Mucosa of rectum (tissue), 2 donors: ENCODE measurements around the gene PRXL2A.

Experiments
- H3K27ac ChIP-seq, 2 donors: one replicate each; pipeline ENCODE4 v1.7.0; 2013; ENCODE audit warnings: inconsistent platforms in 2 of 2, low read depth in 2 of 2, low read length in 2 of 2
- H3K27me3 ChIP-seq, 2 donors: one replicate each; pipeline ENCODE4 v1.7.0; 2013; ENCODE audit warnings: low read length in 2 of 2; ENCODE audit not compliant: control insufficient read depth in 2 of 2, insufficient read depth in 2 of 2
- H3K36me3 ChIP-seq, 2 donors: one replicate each; pipeline ENCODE4 v1.7.0; 2013; ENCODE audit warnings: low read length in 2 of 2; ENCODE audit not compliant: control insufficient read depth in 2 of 2, insufficient read depth in 2 of 2
- H3K4me1 ChIP-seq, 2 donors: one replicate each; pipeline ENCODE4 v1.7.0; 2013; ENCODE audit warnings: low read length in 2 of 2, mild to moderate bottlenecking in 1 of 2; ENCODE audit not compliant: control insufficient read depth in 2 of 2, insufficient read depth in 2 of 2
- H3K4me3 ChIP-seq, 2 donors: one replicate each; pipeline ENCODE4 v1.7.0; 2013; ENCODE audit warnings: low read length in 2 of 2
- H3K9ac ChIP-seq, 2 donors: one replicate each; pipeline ENCODE4 v1.7.0; 2013; ENCODE audit warnings: low read length in 2 of 2, low read depth in 1 of 2, mild to moderate bottlenecking in 1 of 2
- H3K9me3 ChIP-seq, 2 donors: one replicate each; pipeline ENCODE4 v1.7.0; 2013; ENCODE audit warnings: low read length in 2 of 2; ENCODE audit not compliant: control insufficient read depth in 2 of 2
- donor health status: healthy.
- donor health status: Normal muscosa, but diverticular disease.

PRXL2A gene

DNA sequence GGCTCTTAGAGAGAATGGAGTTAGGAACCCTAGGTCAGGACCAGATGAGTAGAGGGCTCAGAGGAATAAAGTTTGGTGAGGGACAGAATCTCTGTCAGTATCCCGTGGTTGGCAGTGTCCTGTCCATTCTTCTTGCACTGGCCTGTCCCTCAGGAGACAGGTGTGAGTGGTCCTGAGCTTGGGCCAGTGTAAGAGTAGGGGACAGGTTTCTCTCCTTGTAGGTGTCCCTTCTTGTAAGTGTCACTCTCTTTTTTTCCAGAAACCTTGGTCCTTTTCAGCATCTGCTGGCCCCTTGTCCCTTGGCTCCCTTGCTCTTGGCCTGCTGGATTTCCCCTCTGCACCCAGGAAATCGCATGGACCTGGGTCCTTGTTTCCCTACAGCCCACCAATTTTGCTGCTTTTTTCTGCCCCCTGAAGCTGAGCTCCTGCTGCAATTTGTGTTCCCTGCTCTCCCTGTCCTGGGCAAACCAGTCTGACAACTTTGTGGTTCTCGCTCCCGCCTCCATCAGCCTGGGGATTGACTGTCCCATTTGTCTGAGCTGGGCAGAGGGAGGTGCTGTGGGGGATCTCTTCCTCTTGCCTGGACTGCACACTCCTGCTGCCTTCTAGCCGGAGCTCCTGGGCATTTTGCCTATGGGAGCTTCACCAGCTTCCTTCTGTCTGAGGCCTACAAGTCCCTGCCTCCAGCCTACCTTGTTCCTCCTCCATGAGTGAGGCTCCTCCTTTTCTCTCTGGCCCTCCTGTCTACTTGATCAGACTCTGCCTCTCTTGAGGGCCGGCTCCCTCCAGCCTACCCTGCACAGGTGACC, 52.3 kb downstream of the PRXL2A start:
- no peaks in the 10 kb centered on the region for H3K36me3 ChIP-seq
- H3K4me1 ChIP-seq = peaks cover 88 to 93% of the 10 kb centered on the region in 2 donors
- no peaks in the 10 kb centered on the region for H3K27me3 ChIP-seq
- peak overlapping the region; percentile 55 to 69 for H3K9ac ChIP-seq
- peak overlapping the region; percentile 73 to 89 for H3K27ac ChIP-seq
- no peaks in the 10 kb centered on the region for H3K9me3 ChIP-seq
- peak overlapping the region; percentile 0 to 10 for H3K4me3 ChIP-seq

DNA sequence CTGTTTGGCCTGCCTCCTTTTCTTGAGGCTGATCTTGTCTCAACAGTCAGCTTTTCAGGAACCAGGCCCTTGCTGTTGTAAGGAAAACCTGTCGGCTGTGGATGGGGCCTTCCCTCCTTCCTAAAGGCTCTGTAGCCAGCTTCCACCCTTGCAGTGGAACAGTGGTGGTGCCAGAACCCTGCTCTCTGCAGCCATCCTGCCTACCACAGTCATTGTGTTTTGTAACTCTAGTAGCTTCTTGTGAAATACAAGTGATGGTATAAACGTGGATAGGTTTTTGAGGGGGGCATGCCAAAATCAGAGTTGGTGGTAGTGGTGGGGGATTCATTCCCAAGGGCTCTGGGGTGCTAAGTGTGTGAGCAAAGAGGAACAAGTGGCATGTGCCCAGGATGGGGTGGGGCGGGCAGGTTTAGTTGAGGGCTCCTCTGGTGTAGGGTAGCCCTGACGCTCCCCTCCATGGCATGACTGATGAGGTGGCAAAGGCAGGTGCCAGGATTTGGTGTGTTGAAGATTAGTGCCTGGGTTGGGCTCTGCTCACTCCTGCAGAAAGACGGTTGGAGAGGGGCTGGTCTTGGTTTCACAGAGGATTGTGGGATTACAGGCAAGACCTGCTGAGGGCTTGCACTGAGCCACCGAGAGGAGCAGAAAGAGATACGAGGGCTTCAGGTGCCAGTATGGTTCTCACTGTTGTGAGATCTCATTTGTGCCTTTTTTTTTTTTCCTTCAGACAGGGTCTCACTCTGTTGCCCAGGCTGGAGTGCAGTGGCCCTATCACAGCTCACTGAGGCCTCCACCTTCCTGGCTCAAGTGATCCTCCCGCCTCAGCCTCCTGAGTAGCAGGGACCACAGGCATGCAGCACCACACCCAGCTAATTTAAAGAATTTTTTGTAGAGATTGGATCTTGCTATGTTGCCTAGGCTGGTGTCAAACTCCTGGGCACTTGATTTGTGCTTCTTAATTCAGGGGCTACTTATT, 53.1 kb downstream of the PRXL2A start:
- Histone ChIP-seq H3K27ac (peak overlapping the region; percentile 73 to 89), H3K9me3 (no peaks in the 10 kb centered on the region), H3K4me1 (peaks cover 79 to 89% of the 10 kb centered on the region in 2 donors), H3K27me3 (no peaks in the 10 kb centered on the region), H3K4me3 (peak overlapping the region in 1 of 2 donors; percentile 10), H3K9ac (peak overlapping the region; percentile 47 to 55), H3K36me3 (no peaks in the 10 kb centered on the region)

DNA sequence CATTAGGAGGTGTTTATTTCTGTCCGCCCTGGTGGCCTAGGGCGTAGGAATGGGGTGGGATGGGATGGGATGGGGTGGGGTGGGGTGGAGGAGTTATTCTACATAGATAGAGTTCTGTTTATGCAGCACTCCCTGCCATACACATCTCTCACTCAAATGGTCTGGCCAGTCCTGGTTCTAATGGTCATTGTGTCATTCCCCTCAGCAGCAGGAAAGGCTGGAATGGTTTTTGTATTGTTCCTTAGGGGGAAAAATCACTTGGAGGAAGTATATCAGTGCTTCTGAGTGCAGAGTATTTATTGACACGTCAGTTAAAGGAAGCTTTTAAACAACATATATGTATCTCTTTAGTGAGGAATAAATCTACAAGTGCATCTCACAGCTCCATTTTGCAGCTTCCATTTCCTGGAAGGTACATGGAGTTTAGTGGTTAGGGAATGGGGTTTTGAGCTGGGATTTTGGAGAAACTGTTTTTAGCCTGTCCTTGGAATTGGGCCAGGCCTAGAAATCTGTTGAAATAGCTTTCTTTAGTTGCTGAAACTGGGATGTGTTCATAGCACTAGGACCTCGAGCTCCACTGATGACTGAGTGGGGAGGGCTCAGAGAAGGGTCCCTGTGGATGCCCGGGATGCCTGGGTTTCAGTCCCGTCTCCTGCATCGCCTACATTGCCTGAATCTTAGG, 54.1 kb downstream of the PRXL2A start:
- Histone ChIP-seq H3K27me3 (no peaks in the 10 kb centered on the region), H3K27ac (peak overlapping the region; percentile 73 to 89), H3K9me3 (no peaks in the 10 kb centered on the region), H3K36me3 (no peaks in the 10 kb centered on the region), H3K4me1 (peaks cover 80 to 94% of the 10 kb centered on the region in 2 donors), H3K9ac (peak overlapping the region in 1 of 2 donors; percentile 29), H3K4me3 (no peak overlapping the region)

DNA sequence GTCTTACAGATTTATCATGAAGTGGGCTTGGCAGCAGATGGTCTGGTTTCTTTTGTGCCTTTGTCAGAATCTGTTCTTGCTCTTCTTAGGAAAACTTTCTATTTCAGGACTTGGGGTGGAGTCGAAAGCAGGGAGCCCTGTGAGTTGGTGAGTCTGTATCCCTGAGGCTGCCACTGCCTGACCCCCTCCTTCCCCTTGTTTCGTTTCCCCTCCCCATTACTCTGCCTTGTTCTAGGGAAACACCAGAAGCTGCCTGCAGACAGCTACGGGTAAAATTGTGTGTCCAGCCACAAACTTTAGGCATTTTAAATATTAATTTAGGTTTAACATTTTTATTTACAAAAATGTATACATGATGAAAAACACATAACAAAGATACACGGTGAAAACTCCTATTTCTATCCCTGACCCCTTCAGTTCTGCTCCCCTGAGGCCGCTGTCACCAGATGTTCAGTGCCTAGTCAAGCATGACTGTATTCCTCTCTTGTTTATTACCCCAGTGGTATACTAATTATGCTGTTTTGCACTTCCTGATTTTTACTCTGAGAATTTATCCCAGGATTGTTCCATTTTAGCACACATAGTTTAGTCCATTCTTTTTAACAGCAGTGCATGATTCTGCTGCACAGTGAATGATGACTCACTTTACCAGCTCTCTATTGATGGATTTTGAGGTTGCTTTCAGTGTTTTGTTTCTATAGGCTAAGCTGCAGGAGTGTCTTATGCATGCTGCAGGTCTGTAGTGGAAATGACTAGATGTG, 54.8 kb downstream of the PRXL2A start:
- Histone ChIP-seq H3K4me1 (peaks cover 77 to 92% of the 10 kb centered on the region in 2 donors), H3K4me3 (no peak overlapping the region), H3K9me3 (no peaks in the 10 kb centered on the region), H3K9ac (peak overlapping the region; percentile 29 to 42), H3K27ac (peak overlapping the region; percentile 73 to 89), H3K36me3 (no peaks in the 10 kb centered on the region), H3K27me3 (no peaks in the 10 kb centered on the region)

DNA sequence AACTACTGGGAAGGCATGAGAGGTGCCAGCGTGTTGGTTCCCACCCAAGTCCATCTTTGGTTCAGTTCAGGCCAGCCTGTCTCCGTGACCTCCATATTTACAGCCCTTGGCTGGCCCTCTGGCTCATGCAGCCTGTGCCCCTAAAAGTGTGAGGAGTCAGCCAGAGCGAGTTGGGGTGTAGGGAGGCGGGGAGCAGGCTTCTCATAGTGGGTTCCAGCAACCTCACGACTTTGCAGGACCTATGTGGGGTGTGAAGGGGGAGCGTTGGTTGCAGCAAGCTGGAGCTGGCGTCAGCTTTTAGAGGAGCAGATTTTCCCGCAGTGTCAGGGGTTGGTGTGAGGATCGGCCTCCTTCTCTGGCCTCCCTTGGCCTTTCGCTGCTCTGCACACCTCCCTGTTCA, 55.5 kb downstream of the PRXL2A start:
- H3K4me3 ChIP-seq = no peak overlapping the region
- peak overlapping the region in 1 of 2 donors; percentile 61 for H3K27ac ChIP-seq
- no peaks in the 10 kb centered on the region for H3K9me3 ChIP-seq
- H3K9ac ChIP-seq = no peak overlapping the region
- peaks cover 79 to 92% of the 10 kb centered on the region in 2 donors for H3K4me1 ChIP-seq
- no peaks in the 10 kb centered on the region for H3K36me3 ChIP-seq
- no peaks in the 10 kb centered on the region for H3K27me3 ChIP-seq

DNA sequence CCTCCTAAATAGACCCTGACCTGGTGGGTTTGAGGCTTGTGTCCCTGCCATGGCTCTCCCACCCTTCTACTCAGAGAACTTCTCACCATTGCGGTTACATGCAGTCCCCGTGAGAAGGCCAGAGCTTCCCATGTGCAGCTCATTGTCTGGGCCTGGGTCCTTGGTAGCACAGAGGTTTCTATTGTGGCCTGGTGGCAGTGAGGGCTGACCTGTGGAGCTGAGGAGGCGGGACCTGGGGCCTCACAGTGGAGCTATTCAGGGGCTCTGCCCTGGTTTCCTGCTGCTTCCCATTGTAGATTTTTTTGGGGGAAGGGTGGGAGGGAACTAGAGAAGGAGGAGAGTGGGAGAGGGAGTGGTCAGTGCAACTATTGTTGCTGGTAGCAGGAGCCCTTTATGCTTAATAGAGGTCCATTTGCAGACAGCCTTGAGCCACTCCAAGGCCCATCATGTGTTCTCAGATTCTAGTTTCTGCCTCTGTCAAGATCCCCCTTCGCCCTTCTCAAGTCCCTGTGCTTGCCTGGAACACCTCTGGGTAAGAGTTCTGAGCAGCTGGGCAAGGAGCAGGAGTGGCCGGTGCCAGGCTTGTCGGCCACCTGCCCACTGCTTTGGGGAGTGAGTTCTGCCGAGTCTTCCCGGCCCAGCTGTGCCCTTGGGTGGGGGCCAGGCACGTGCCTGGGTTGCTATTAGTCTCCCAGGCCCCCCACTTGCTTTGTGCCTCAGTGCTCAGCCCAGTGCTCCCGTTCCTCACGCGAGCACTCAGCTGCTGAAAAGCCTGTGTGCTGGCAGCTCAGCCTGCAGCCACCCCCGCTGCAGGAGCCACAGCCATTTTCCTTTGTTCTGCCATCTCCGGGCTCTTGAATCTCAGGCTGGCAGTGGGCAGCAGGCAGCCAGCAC, 56.5 kb downstream of the PRXL2A start:
- peak overlapping the region in 1 of 2 donors; percentile 59 for H3K9ac ChIP-seq
- H3K4me3 ChIP-seq = peak overlapping the region in 1 of 2 donors; percentile 15
- H3K27ac ChIP-seq = peak overlapping the region; percentile 44 to 61
- H3K9me3 ChIP-seq = no peaks in the 10 kb centered on the region
- no peaks in the 10 kb centered on the region for H3K27me3 ChIP-seq
- H3K4me1 ChIP-seq = peaks cover 72 to 89% of the 10 kb centered on the region in 2 donors
- no peaks in the 10 kb centered on the region for H3K36me3 ChIP-seq

DNA sequence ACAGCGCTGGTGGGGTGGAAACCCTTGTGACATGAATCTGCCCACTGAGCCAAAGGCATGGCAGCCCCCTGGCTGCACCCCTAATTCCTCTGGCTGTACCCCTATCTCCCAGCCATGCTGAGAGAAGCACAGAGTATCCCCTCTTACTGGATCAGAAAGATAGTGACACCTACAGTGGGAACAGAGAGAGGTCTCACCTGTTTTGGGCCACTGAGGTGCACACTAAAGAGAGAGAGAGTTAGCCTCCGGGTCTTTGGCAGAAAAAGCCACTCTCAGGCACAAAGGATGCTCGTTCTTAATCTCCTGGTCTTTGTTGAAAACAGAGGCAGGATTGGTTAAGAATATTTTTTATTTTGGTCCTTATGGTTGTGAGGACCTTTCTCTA, 57.1 kb downstream of the PRXL2A start:
- Histone ChIP-seq H3K4me3 (peak overlapping the region in 1 of 2 donors; percentile 15), H3K27ac (peak overlapping the region; percentile 44 to 61), H3K27me3 (no peaks in the 10 kb centered on the region), H3K9ac (peak overlapping the region in 1 of 2 donors; percentile 59), H3K4me1 (peaks cover 65 to 83% of the 10 kb centered on the region in 2 donors), H3K36me3 (peaks cover 0 to under 1% of the 10 kb centered on the region in 2 donors), H3K9me3 (no peaks in the 10 kb centered on the region)

DNA sequence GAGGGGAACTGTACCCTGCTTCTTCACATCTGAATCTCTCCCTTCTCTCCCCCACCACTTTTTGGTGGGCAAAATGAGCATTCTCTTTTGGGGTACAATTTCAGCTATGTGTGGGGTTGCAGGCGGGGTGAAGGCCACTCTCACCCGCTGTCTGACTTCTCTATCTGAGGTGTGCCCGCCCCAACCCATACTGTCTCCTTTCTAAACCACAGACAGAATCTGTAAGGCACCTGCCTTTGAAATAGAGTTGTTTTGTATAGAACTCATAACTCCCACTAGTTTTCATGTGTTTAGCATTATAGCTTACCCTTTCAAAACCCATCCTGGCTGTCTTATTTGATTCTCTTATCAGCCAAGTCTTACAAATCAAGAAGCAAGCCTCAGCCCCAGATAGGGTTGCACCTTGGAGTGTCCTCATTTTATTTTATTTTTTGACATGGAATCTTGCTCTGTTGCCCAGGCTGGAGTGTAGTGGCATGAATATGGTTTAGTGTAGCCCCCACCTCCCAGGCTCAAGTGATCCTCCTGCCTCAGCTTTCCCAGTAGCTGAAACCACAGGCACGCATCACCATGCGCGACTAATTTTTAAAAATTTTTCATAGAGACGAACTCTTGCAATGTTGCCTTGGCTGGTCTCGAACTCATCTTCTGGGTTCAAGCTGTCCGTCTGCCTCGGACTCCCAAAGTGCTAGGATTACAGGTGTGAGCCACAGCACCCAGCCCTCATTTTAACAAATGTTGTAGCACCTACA, 57.7 kb downstream of the PRXL2A start:
- Histone ChIP-seq H3K27me3 (no peaks in the 10 kb centered on the region), H3K4me1 (peaks cover 59 to 77% of the 10 kb centered on the region in 2 donors), H3K36me3 (peaks cover 0 to 6% of the 10 kb centered on the region in 2 donors), H3K9me3 (no peaks in the 10 kb centered on the region), H3K9ac (no peak overlapping the region), H3K4me3 (no peak overlapping the region), H3K27ac (peak overlapping the region; percentile 56 to 61)
